ENCODE measurements around the gene EIF2AK3.

The EIF2AK3 gene

DNA sequence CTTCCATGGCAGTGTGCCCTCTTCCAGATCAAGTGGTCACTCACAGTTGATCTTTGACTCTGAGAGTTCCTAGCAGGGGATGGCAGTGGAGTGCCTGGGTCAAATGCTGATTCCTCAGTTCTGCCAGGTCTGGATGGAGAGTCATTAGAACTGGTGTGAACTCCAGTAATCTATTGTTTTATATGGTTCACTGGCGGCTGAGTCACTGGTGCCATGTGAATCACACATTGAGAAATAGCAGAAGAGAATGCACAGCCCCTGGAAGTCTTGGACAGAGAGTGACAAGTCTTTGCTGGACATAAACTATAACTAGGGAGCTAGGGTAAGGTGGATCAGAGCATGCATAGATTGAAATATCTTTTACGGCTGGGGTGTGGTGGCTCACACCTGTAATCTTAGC lies 86.9 kb downstream of the EIF2AK3 start:
- no peak for DNase-seq (ENCODE audit: low read depth)

DNA sequence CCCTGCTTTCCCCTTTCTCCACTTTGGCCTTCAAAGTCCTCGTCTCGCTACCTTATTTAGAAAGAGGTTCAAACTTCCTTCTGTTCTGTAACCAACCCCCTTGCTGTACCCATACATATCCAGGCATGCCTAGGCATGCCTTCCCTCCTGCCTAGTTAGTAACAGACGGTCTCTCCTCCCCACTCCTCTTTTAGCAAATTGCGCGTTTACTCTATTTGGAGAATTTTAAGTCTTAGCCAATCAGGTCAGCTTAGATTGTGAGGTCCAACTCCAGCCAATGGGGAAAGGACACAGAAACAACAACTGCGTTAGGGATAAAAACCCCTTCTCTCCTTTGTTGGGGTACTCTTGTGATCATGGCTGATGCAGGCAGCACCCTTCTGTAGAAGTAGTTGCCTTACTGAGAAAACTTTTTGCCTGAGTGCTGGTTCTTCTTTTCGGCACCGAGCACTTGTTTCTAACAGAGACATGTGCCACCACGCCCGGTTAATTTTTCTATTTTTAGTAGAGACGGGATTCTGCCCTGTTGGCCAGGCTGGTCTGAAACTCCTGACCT lies 88.8 kb downstream of the EIF2AK3 start:
- DNase-seq (ENCODE audit: low read depth): no peak

DNA sequence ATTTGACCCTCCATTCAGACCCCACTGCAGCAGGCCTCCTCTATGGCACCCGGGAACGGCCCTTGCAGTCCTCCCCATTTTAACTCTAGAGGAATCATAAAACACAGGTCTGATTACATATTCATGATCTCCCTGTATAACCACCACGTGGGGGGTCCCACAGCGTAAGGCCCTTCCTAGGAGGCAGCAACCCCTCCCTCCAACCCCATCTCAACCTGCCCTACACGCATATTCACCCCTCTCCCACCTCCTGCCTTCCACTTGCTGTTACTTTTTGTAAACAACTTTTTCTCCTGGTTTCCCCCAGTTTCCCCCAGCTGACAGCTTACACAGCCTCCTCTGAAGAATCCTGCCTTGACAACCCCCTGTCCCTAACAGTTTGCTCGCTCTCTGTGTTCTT lies 89.6 kb downstream of the EIF2AK3 start:
- DNase-seq (ENCODE audit: low read depth): no peak

DNA sequence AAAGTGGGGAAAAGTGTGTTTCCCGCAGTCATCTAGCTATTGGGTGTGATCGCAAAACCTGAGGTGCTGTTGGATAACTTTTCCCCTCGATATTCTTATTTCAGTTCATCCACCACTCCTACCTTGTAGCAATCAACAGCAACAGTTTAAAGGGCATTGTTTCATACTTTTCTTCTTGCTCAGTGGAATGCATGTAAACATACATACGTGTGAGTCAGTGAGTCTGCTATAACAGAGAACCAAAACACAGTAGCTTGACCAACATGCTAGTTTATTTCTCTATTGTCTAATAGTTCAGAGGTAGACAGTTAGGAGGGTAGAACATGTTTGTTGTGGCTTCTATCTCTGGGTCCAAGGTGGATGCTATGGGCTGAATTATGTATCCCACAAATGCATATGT lies 97.2 kb downstream of the EIF2AK3 start:
- DNase-seq (ENCODE audit: low read depth): no peak

DNA sequence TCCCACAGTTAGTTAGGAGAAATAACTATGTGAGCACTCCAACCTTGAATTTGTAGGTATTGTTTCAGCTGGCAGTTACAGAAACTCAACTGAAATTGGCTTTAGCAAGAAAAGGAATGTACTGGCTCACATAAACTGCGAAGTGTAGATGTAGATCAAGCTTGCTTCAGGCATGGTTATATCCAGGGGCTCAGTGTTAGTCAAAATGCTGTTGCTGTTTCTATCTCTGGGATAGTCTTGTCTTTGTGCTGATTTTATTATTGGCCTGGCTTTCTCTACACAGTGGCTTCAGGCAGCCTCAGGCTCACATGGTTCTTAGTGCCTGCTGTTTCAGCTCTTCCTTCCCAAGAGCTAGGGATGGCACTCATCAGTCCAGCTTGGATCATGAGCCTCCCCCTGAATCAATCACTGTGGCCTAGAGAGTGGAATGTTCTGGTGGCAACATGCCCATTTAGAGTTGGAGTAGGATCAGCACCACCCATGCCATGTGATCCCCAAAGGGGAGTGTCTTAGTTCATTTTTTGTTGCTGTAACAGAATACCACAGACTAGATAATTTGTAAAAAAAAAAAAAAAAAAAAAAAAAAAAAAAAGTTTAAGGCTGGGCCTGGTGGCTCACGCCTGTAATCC lies 105.7 kb downstream of the EIF2AK3 start:
- DNase-seq (ENCODE audit: low read depth): no peak

DNA sequence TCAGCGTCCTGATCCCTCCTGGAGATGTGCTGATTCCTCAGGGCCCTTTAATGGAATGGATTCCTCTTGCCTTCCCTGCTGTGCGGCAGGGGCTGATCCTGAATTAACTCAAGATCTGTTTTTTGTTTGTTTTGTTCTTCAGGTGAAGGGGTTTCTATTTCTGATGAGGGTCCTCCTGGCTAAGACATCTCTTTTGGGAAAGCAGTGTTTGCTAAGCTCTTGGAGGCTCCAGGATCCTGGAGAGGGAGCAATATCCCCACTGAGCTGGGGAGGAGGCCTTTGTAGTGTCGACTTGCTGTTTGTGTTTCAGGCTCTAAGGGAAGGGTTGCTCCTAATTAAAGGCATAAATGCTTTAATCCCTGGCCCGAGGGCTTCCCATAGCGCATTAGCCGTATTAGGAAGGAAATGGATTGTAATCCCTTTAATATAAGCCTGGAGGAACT lies 109.5 kb downstream of the EIF2AK3 start:
- DNase-seq (ENCODE audit: low read depth): no peak

Data from activated T-cell treated with anti-CD3 and anti-CD28 coated beads for 1 hour (primary cell).